ENCODE data around the gene RPL32. TPM values are rescaled to one million over a fixed set of nuclear protein-coding genes. Genes with fewer than 3 reads are reported as not detected.

Gene RPL32
- polyA plus RNA-seq, 1 donor from 2014 or later = 1,160 TPM

- TF ChIP-seq EZH2 (IDR thresholded peaks at IDR 0.05; ENCODE audit: borderline replicate concordance, insufficient read depth, low read length, poor library complexity, severe bottlenecking) (no peak), REST (IDR thresholded peaks at IDR 0.05; ENCODE audit: borderline replicate concordance) (no peak), MXI1 (conservative IDR thresholded peaks at IDR 0.05; ENCODE audit: poor library complexity, severe bottlenecking) (no peak), SMC3 (conservative IDR thresholded peaks at IDR 0.05; ENCODE audit: poor library complexity) (no peak), EP300 (conservative IDR thresholded peaks at IDR 0.05; ENCODE audit: poor library complexity, severe bottlenecking) (no peak), RAD21 (conservative IDR thresholded peaks at IDR 0.05) (no peak), TAF1 (IDR thresholded peaks at IDR 0.05; ENCODE audit: low read depth) (no peak), POLR2AphosphoS5 (IDR thresholded peaks at IDR 0.05) (no peak), CTCF (IDR thresholded peaks at IDR 0.05; ENCODE audit: poor library complexity, severe bottlenecking) (no peak)
- no peaks in the 10 kb centered on the region for H3K9me2 ChIP-seq (ENCODE audit: insufficient read depth, low read length)
- no peak overlapping the region for H3K9ac ChIP-seq (ENCODE audit: low read length)
- no peaks in the 10 kb centered on the region for H4K20me1 ChIP-seq (ENCODE audit: insufficient read depth)
- no peaks in the 10 kb centered on the region for H3K27me3 ChIP-seq (ENCODE audit: insufficient read depth, low read depth, low read length)
- no peaks in the 10 kb centered on the region for H3F3A ChIP-seq (ENCODE audit: insufficient read depth, low read length, poor library complexity, severe bottlenecking)
- no peaks in the 10 kb centered on the region for H3K36me3 ChIP-seq (ENCODE audit: insufficient read depth, low read length)
- no peak overlapping the region for H3K27ac ChIP-seq (ENCODE audit: low read length)
- H3K9me3 ChIP-seq (ENCODE audit: low read length) = no peaks in the 10 kb centered on the region
- H3K4me3 ChIP-seq (ENCODE audit: low read length) = peak overlapping the region; percentile 49
- H2AFZ ChIP-seq (ENCODE audit: low read depth, low read length) = no peak overlapping the region
- no peak overlapping the region for H3K4me2 ChIP-seq (ENCODE audit: low read length)
- no peaks in the 10 kb centered on the region for H3K79me2 ChIP-seq (replicated peaks; ENCODE audit: insufficient read depth, low read length)
Observed at GRCh38 chr3:12869035-12869621, 27.8 kb upstream of the RPL32 start.

GRCh38 chr3:12868039-12869034, 27.0 kb upstream of the RPL32 start:
- no peaks in the 10 kb centered on the region for H3K9me3 ChIP-seq (ENCODE audit: low read length)
- H3K4me3 ChIP-seq (ENCODE audit: low read length) = peak overlapping the region; percentile 49
- no peaks in the 10 kb centered on the region for H3F3A ChIP-seq (ENCODE audit: insufficient read depth, low read length, poor library complexity, severe bottlenecking)
- H3K9me2 ChIP-seq (ENCODE audit: insufficient read depth, low read length) = no peaks in the 10 kb centered on the region
- H3K36me3 ChIP-seq (ENCODE audit: insufficient read depth, low read length) = no peaks in the 10 kb centered on the region
- no peaks in the 10 kb centered on the region for H4K20me1 ChIP-seq (ENCODE audit: insufficient read depth)
- no peak overlapping the region for H3K4me2 ChIP-seq (ENCODE audit: low read length)
- TF ChIP-seq SMC3 (conservative IDR thresholded peaks at IDR 0.05; ENCODE audit: poor library complexity) (peak; percentile 90), REST (IDR thresholded peaks at IDR 0.05; ENCODE audit: borderline replicate concordance) (no peak), RAD21 (conservative IDR thresholded peaks at IDR 0.05) (peak; percentile 91), EZH2 (IDR thresholded peaks at IDR 0.05; ENCODE audit: borderline replicate concordance, insufficient read depth, low read length, poor library complexity, severe bottlenecking) (no peak), POLR2AphosphoS5 (IDR thresholded peaks at IDR 0.05) (no peak), MXI1 (conservative IDR thresholded peaks at IDR 0.05; ENCODE audit: poor library complexity, severe bottlenecking) (no peak), CTCF (IDR thresholded peaks at IDR 0.05; ENCODE audit: poor library complexity, severe bottlenecking) (peak; percentile 94)
- no peaks in the 10 kb centered on the region for H3K79me2 ChIP-seq (replicated peaks; ENCODE audit: insufficient read depth, low read length)
- no peak overlapping the region for H3K27ac ChIP-seq (ENCODE audit: low read length)
- H3K9ac ChIP-seq (ENCODE audit: low read length) = no peak overlapping the region
- H3K27me3 ChIP-seq (ENCODE audit: insufficient read depth, low read depth, low read length) = no peaks in the 10 kb centered on the region
- no peak overlapping the region for H2AFZ ChIP-seq (ENCODE audit: low read depth, low read length)
